Measurements from ENCODE around the gene PELI2.

Gene PELI2

DNA sequence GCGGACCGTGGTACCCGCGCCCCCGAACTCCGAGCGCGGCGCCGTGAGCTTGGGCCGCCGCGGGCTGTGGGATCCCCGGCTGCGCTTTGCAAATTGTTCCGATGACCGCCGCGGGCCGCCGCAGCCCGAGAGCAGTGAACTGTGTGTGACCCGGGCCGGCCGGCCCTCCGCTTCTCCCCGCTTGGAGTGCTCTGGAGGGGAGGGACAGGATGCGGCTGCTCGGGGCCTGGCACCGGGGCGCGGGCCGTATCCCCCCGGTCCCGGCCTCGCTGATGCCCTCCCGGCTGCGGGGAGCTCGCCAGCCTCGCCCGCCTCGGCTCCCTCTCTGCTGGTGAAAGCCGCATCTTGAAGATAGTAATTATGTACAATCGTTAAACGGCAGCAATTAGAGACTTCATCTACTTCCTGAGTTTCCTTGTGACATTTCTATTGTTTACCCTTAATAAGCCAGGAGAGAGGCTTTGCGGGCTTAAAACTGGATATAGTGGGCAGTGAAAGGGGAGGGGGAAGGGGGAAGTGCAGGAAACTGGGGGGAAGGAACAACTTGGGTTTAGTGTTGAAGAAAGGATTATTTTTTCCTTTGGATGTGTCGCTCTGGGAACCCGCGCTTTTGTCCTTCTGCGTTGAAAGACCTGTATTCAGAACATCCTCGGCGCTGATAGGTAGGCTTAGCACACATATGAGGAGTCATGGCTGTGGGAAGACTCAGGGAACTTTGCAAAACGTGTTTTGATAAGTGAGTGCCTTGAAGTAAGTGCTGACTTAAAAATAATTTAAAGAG lies 1.2 kb downstream of the PELI2 start:
- peak; percentile 26 for DNase-seq

DNA sequence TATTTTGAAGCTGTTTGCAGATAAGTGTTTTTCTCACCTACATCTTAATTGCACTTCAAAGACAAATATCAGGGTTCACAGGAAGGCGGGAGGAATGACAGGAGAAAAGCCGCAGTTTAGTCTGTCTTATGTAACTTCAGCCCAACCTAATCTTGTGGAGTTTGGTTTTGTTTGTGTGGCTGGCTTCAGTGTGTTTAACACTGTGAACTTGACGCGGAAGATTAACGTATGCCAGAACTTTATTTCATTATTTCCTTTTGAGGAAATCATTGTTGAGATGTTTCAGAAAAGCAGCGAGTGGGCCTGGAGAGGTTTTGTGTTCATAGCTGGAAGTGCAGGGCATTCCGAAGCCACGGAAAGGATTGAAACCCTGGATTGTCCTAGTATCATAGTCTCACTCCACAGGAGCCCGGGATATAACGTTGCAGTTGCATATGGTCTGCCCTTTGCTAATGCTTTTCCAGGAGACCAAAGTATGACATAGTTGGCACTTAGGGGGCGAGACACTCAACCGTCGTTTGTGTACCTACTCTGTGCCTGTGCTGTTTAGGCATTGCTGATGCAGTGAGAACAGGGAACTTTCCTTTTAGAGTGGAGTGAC lies 2.0 kb downstream of the PELI2 start:
- DNase-seq = no peak

- no peak for DNase-seq
These were observed 3.6 kb downstream of the PELI2 start for GRCh38 chr14:56121816-56122215.

- no peak for DNase-seq
These were observed 4.1 kb downstream of the PELI2 start for GRCh38 chr14:56122301-56122700.

GRCh38 chr14:56124327-56124726 lies 6.1 kb downstream of the PELI2 start:
- no peak for DNase-seq

DNA sequence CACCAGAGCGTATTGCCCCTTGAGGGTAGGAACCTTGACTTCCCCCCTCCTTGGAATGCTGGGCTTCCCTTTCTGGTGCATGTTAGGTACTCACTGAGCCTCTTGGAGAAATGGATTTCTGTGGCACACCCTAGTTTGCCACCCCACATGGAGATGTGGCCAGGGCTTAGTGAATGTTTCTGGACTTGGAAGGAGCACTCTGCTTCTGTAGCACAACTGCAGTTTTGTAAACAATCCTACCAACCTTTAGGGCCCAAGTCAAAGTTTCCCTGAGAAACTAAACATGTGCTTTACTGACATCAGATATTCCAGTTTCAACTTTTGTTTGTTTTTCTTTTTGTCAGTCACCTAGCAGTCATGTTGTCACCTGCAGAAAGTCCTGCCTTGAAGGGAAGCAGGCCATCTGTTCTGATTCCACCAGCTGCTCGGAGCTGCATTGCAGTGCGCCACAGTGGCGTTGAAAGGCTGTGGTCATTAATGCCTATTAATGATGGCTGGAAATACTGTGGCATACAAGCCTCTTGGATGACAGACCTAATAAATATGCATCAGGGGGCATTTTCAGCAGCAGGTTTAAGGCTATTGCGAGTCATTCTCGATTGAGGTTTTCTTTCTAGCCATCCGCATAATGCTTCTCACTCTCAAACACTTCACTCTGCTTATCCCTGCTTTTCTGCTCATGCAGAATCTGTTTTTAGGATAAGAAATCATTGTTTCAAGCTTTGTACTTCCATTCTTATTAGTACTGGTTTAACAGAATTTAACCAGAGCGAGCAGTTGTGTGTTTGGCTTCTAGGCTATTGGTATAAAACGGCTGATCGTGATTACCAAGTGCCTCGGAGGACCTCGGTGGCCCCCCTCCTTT lies 7.8 kb downstream of the PELI2 start:
- no peak for DNase-seq

DNA sequence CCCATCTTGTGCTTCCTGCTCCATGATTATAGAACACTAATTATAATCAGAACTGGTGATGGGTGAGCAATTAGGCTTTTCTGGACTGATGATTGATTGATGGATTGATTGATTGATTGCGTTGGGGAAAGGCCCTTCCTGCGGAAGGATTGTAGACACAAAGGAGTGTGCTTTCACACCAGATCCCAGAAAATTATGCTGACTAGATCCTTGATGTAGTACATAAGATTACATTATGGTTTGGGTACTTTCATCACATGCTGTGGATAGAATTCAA lies 8.4 kb downstream of the PELI2 start:
- DNase-seq = no peak

DNA sequence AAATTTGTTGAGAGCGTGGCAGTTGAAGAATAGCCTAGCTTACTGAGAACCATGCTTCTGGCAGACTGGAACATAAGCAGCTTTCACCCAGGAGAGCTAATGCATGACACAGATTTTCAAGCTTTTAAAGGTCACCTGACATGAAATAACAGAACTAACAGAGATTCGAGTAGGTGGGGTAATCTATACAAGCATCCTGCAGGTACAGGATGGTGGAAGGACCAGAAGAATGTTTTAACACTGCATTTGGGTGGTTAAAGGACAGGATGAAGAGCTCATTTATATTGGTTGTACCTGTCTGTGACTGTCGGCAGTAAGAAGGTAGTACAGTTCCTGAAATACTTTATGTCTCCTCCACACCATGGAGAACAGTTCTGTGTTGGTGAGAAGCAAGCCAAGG lies 8.9 kb downstream of the PELI2 start:
- no peak for DNase-seq

- DNase-seq = no peak
These were observed 10.9 kb downstream of the PELI2 start for GRCh38 chr14:56129092-56129491.

DNA sequence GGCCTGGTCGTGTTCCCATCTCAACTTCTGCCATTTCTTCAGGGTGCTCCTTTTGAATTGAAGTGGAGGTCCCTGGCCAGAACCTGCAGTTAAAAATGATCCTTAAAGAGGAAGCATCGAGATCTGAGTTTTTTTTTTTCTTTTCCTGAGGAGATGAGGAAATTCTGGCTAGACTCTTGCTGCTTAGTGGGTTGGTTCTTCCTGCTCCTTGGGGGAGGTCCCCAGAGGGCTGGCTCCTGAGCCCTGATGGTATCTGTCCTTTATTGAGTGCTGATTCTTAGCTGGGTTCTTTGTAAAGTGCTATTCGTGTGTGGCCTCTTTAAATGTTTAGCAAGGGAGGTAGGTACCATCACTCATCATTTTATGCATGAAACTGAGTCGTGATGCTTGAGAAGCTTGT lies 11.7 kb downstream of the PELI2 start:
- no peak for DNase-seq

DNA sequence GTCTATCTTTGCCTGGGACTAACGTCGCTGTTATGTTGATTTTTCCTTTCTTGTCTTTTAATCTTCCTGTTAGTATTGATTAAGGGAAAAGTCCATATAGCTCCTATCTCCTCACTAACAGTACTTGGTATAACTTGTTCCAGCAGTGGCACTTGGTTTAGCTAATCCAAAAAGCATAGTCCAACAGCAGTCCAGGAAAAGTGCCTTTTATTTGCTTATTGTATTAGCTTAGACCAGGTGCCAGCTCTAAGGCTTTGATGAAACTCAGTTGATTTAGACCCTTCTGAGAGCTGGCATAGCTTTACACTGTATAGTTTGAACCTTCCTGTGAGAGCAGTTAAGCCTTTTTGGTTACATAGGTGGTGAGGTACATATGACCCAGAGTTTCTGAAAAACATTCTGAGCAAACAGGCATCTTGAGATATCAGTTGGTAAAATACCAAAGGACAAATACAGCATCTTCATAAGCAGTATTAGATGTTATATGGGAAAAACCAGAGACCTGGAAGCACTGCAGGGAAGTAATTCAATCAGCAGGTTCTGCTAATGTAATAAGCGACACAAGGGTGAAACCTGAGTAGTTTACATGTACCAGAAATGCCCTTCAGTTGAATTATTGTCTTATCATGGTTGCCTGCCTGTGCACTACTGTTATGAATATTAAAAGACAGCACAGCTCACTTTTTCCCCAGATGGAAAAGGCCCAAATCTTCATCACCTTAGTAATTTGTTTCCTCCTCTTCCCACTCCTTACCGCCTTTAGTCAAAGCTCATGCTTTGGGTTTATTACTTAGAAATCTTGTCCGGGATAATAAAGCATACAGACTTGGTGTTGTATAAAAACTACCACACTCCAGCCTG lies 13.0 kb downstream of the PELI2 start:
- no peak for DNase-seq

- DNase-seq = no peak
These were observed 13.9 kb downstream of the PELI2 start for GRCh38 chr14:56131865-56132833.

- no peak for DNase-seq
These were observed 15.3 kb downstream of the PELI2 start for GRCh38 chr14:56133547-56133946.

- DNase-seq = no peak
These were observed 16.8 kb downstream of the PELI2 start for GRCh38 chr14:56135001-56135400.

DNA sequence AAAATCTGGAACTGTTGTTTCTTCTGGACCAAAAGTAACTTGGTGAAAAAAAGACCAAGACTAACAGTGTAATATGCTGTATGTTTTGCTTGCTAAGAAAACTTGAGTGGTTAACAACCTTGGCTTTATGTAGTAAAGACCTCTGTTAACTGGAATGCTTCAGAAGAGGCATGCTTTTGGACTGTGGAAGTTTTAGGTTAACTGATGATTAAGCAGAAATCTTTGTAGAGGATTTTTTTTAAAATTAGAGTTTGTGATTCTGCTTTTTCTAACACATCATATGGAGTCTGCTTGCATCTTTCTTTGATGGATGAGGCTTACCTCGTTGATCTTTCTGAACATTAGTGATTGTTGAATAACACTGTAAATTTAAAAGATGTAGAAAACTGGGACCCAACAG lies 17.5 kb downstream of the PELI2 start:
- no peak for DNase-seq

GRCh38 chr14:56136571-56137452 lies 18.6 kb downstream of the PELI2 start:
- DNase-seq = no peak

GRCh38 chr14:56137453-56137807 lies 19.2 kb downstream of the PELI2 start:
- no peak for DNase-seq

- no peak for DNase-seq
These were observed 19.6 kb downstream of the PELI2 start for GRCh38 chr14:56137849-56138248.

DNA sequence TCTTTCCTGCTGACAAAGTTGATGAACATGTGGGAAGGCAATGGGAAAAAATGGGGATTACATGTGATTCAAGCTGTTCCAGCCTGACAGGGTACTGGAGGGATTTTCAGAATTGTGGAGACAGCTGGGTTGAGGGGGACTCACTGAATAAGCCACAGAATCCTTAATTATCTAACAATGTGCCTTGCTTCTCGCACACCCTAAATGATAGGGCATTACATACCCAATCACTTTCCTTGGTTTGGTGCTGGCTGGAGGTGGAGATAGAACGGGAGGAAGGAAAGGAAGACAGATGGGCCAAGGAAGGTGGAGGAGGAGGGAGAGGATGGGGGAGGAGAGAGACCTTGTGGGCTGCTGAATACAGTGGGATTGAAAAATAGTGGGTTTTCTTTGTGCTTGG lies 20.7 kb downstream of the PELI2 start:
- no peak for DNase-seq

DNA sequence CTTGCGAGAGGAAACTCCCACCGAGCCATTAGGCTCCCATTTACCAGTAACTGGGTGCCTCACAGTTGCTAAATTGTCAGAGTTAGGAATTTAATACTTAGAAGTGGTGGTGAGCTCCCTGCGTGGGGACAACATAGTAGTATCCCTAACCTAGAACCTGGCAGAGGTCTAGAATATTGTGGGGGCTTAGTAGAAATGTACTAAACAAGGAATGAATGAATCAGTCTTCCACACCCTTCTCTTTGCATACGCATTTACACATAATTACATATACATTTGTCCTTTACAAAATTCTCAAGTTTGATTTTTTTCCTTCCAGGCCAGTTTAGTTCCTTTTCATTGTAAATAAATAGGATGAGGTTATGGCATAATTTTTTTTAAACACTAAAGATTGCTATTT lies 24.1 kb downstream of the PELI2 start:
- no peak for DNase-seq

DNA sequence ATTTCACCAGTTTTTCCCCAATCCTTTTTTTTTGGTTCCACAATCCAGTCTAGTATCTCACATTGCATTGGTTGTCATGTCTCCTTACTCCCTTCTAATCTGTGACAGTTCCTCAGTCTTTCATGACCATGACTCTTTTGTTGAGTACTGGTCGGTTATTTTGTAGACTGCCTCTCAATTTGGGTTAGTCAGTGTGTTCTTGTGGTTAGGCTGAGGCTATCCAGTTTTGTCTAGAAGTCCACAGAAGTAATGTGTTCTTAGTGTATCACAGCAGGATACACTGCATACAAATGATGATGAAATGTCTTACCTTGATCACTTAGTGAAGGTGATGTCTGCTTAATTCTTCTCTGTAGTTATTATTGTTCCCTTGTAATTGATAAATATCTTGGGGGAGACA lies 24.8 kb downstream of the PELI2 start:
- no peak for DNase-seq
